ENCODE data around the gene RCN2. TPM values are rescaled to one million over a fixed set of nuclear protein-coding genes. Genes with fewer than 3 reads are reported as not detected.

Gene RCN2
- total RNA-seq, 1 donor from 2014 or later: 39.4 TPM

DNA sequence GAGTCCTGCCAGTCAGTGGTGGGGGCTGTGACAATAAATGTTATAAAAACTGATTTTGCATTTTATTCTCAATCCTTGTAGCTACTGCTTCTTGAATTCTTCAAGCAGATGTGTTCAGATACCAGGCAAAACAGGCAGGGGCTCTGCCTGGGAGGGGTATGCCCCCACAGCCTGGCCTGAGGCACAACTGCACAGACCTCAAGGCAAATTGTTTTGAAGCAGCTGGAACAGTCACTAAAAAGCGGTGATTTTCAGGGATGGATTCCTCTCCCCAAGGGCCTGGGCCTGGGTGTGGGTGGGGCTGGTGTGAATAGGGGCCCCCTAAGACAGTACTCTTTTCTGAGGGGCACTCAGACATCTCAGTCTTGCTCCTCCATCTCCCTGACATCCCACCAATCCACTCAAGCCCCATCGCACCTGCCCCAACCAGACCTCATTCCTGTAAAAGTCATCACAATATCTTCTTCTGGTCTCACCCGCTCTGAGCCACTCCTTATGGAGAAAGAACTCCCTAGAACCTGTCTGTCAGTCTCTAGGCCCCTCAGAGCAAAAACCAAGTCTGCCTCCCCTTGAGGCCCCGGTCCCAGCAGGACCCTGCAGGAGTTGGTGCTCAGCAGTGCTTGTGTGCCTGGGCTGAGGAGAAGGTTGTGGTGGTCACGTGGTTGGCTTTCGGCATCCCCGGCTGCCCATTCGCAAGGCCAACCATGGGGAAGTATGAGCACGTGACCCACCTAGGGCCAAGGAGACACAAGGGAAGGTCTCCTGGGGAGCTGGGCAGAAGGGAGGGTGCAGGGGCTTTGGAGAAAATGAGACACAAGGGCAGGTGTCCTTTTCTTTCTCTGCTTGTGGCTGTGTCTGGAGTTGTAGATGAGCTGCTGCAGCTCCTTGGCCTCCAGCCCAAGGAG lies 60.4 kb downstream of the RCN2 start:
- no peak overlapping the region for H3K27ac ChIP-seq
- H3K36me3 ChIP-seq: no peaks in the 10 kb centered on the region
- peaks cover 12% of the 10 kb centered on the region for H3K4me1 ChIP-seq
- peak; percentile 68 for DNase-seq
- no peaks in the 10 kb centered on the region for H3K27me3 ChIP-seq
- TF ChIP-seq CTCF (IDR thresholded peaks at IDR 0.05): no peak
- no peaks in the 10 kb centered on the region for H3K9me3 ChIP-seq
- H3K4me3 ChIP-seq: no peak overlapping the region
- peak; percentile 21 for ATAC-seq
- intact Hi-C loops (cut with DNase I): no loop called here

- TF ChIP-seq CTCF (IDR thresholded peaks at IDR 0.05): no peak
- peak; percentile 41 for DNase-seq
These were observed 61.7 kb downstream of the RCN2 start for GRCh38 chr15:76993114-76993725.

DNA sequence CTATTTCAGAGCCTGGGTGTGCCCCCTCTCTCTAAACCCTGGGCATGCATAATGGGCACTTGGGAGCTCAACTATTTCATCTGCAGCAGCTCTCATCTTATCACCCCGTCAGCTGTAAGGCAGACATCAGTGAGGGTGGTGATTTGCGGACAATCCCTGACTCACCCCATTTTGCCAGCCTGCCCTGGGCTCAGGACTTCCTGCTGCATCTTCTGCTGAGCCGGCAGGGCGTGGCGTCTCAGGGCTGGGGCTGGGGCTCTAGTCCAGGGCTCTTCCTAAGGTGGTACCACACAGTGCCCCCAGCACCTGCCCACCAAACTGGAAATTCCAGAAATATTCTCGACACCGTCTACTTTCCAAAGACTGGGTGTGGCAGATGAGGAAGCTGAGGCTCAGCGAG lies 62.5 kb downstream of the RCN2 start:
- peak overlapping the region; percentile 77 for H3K27ac ChIP-seq
- peak; percentile 53 for ATAC-seq
- no peak overlapping the region for H3K4me3 ChIP-seq
- peaks cover 5% of the 10 kb centered on the region for H3K4me1 ChIP-seq
- intact Hi-C loops (cut with DNase I): no loop called here
- no peaks in the 10 kb centered on the region for H3K9me3 ChIP-seq
- peak; percentile 69 for DNase-seq
- H3K27me3 ChIP-seq: no peaks in the 10 kb centered on the region
- TF ChIP-seq CTCF (IDR thresholded peaks at IDR 0.05): no peak
- H3K36me3 ChIP-seq: no peaks in the 10 kb centered on the region

More at GRCh38 chr15:76993114-76993725, 61.7 kb downstream of the RCN2 start:
- intact Hi-C loops (cut with DNase I): no loop called here
- no peaks in the 10 kb centered on the region for H3K9me3 ChIP-seq
- no peaks in the 10 kb centered on the region for H3K36me3 ChIP-seq
- H3K4me3 ChIP-seq: no peak overlapping the region
- H3K27me3 ChIP-seq: no peaks in the 10 kb centered on the region
- peak overlapping the region; percentile 30 for H3K27ac ChIP-seq
- no peak for ATAC-seq
- peaks cover 11% of the 10 kb centered on the region for H3K4me1 ChIP-seq

- intact Hi-C loops (cut with DNase I): no loop called here
- DNase-seq: peak; percentile 46
- no peak for TF ChIP-seq CTCF (IDR thresholded peaks at IDR 0.05)
- H3K4me3 ChIP-seq: no peak overlapping the region
- no peaks in the 10 kb centered on the region for H3K36me3 ChIP-seq
- peaks cover 5% of the 10 kb centered on the region for H3K4me1 ChIP-seq
- no peaks in the 10 kb centered on the region for H3K9me3 ChIP-seq
- peak overlapping the region; percentile 77 for H3K27ac ChIP-seq
- no peaks in the 10 kb centered on the region for H3K27me3 ChIP-seq
- ATAC-seq: no peak
These were observed 62.9 kb downstream of the RCN2 start for GRCh38 chr15:76994496-76994895.

GRCh38 chr15:76994971-76995945 lies 63.7 kb downstream of the RCN2 start, which contains the start of gene PSTPIP1:
Gene PSTPIP1, plus strand, starts transcription at chr15:76995126. Its CDS starts 448 bp downstream, at chr15:76995574.
- Histone ChIP-seq H3K36me3 (no peaks in the 10 kb centered on the region), H3K4me1 (peaks cover 5% of the 10 kb centered on the region), H3K9me3 (no peaks in the 10 kb centered on the region), H3K27ac (peak within 1 kb of the TSS; percentile 77), H3K4me3 (peak within 1 kb of the TSS; percentile 42), H3K27me3 (no peaks in the 10 kb centered on the region)
- peak; percentile 72 for DNase-seq
- no peak for TF ChIP-seq CTCF (IDR thresholded peaks at IDR 0.05)
- intact Hi-C loops (cut with DNase I): no loop called here
- ATAC-seq: peak; percentile 64
